Lung (tissue), 12 donors: ENCODE results near the gene MLN. TPM values are rescaled to one million over a fixed set of nuclear protein-coding genes. Genes with fewer than 3 reads are reported as not detected.

ENCODE experiments used
- ATAC-seq: fragments of 200-7000 bp; cut with Tn5 transposase; one replicate; pipeline ENCODE4 v1.9.1; 2020; ENCODE audit warnings: moderate number of reproducible peaks; ENCODE audit not compliant: insufficient read depth, low FRiP score
- DNase-seq, 3 donors: peaks; one replicate each; pipeline ENCODE4 v3.0.0-alpha.2; 2013 to 2017
- H3K27ac ChIP-seq, 2 donors: one replicate each; pipeline ENCODE4 v1.5.1; 2013; ENCODE audit warnings: mild to moderate bottlenecking in 2 of 2, moderate library complexity in 2 of 2, control low read depth in 1 of 2, inconsistent platforms in 1 of 2, low read depth in 1 of 2, low read length in 1 of 2
- H3K27me3 ChIP-seq, 3 donors: one replicate each; pipeline ENCODE4 v1.5.1; 2013; ENCODE audit warnings: low read length in 2 of 3; ENCODE audit not compliant: control insufficient read depth in 3 of 3, insufficient read depth in 3 of 3
- H3K36me3 ChIP-seq, 4 donors: one replicate each; pipeline ENCODE4 v1.5.1; 2013; ENCODE audit warnings: low read length in 4 of 4, mild to moderate bottlenecking in 1 of 4, moderate library complexity in 1 of 4; ENCODE audit not compliant: control insufficient read depth in 4 of 4, insufficient read depth in 4 of 4
- H3K4me1 ChIP-seq, 5 donors: one replicate each; pipeline ENCODE4 v1.5.1; 2013; ENCODE audit warnings: low read length in 5 of 5, mild to moderate bottlenecking in 2 of 5, moderate library complexity in 1 of 5; ENCODE audit not compliant: control insufficient read depth in 5 of 5, insufficient read depth in 5 of 5
- H3K4me3 ChIP-seq: one replicate; pipeline ENCODE4 v1.5.1; 2013; ENCODE audit warnings: mild to moderate bottlenecking, control low read depth, moderate library complexity
- H3K9ac ChIP-seq, 2 donors: one replicate each; pipeline ENCODE4 v1.5.1; 2013; ENCODE audit warnings: low read length in 2 of 2, control low read depth in 1 of 2; ENCODE audit not compliant: insufficient read depth in 1 of 2
- H3K9me3 ChIP-seq, 4 donors: one replicate each; pipeline ENCODE4 v1.5.1; 2013; ENCODE audit warnings: low read length in 3 of 4, mild to moderate bottlenecking in 1 of 4, moderate library complexity in 1 of 4; ENCODE audit not compliant: control insufficient read depth in 4 of 4, insufficient read depth in 3 of 4
- WGBS, 2 donors: extraction: QIAGEN DNeasy Blood & Tissue Kit; methylation state at CpG; one replicate each; pipeline ENCODE4 v1.1.7; 2013; 5-methylcytosine and 5-hydroxymethylcytosine counted together
- polyA plus RNA-seq, 2 donors: library from polyadenylated mRNA; stranded (reverse); fragments of 200-250 nt; gene quantifications; one replicate each; pipeline ENCODE4 v1.2.1, GENCODE V29; 2013
- total RNA-seq, 2 donors: library from RNA; depleted of rRNA in 1 of 2; stranded (reverse); fragments of >200 nt in 1 of 2; gene quantifications; one replicate each; pipeline ENCODE4 v1.2.1, GENCODE V29; 2014 to 2021
- TF ChIP-seq, protein P1 (sequence below): IDR thresholded peaks from 2 replicates; pipeline ENCODE4 v1.5.1; 2012; ENCODE audit warnings: mild to moderate bottlenecking; ENCODE audit errors: control extremely low read depth, extremely low read depth
- donor health status: control.
- donor health status: control.
- donor health status: Bipolar disorder and iron deficiency.
- donor health status: healthy.
- donor health status: DM: yes; HTN: yes; CAD: no.

MLN gene
- total and polyA plus RNA-seq, 4 donors: not detected

DNA sequence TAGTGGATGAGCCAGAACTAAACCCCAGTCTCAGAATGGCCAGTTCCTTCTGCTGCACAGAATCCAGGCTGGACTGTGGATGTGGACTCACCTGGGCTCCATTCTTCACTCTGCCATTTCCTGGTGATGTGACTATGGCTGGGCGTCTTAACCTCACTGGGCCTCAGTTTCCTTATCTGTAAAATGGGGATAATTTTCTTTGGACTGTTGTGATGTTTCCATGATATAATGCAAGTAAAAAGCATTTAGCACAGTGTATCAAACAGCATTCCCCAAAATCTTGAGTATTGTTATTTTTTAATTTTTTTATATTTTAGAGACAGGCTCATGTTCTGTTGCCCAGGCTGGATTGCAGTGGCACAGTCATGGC is 51.2 kb downstream of the MLN start:
- WGBS, 2 donors: 99 to 100% methylated on average over 1 of the region's 1 CpG
- no peak for ATAC-seq
- no peak for DNase-seq
- TF ChIP-seq, protein P1, sequence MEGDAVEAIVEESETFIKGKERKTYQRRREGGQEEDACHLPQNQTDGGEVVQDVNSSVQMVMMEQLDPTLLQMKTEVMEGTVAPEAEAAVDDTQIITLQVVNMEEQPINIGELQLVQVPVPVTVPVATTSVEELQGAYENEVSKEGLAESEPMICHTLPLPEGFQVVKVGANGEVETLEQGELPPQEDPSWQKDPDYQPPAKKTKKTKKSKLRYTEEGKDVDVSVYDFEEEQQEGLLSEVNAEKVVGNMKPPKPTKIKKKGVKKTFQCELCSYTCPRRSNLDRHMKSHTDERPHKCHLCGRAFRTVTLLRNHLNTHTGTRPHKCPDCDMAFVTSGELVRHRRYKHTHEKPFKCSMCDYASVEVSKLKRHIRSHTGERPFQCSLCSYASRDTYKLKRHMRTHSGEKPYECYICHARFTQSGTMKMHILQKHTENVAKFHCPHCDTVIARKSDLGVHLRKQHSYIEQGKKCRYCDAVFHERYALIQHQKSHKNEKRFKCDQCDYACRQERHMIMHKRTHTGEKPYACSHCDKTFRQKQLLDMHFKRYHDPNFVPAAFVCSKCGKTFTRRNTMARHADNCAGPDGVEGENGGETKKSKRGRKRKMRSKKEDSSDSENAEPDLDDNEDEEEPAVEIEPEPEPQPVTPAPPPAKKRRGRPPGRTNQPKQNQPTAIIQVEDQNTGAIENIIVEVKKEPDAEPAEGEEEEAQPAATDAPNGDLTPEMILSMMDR: no peak
- H3K27me3 ChIP-seq: no peaks in the 10 kb centered on the region
- H3K36me3 ChIP-seq: no peaks in the 10 kb centered on the region
- H3K9me3 ChIP-seq: no peaks in the 10 kb centered on the region
- H3K9ac ChIP-seq: no peak overlapping the region
- peaks cover 0 to 30% (median 18%) of the 10 kb centered on the region in 5 donors for H3K4me1 ChIP-seq
- no peak overlapping the region for H3K4me3 ChIP-seq
- H3K27ac ChIP-seq: no peak overlapping the region

DNA sequence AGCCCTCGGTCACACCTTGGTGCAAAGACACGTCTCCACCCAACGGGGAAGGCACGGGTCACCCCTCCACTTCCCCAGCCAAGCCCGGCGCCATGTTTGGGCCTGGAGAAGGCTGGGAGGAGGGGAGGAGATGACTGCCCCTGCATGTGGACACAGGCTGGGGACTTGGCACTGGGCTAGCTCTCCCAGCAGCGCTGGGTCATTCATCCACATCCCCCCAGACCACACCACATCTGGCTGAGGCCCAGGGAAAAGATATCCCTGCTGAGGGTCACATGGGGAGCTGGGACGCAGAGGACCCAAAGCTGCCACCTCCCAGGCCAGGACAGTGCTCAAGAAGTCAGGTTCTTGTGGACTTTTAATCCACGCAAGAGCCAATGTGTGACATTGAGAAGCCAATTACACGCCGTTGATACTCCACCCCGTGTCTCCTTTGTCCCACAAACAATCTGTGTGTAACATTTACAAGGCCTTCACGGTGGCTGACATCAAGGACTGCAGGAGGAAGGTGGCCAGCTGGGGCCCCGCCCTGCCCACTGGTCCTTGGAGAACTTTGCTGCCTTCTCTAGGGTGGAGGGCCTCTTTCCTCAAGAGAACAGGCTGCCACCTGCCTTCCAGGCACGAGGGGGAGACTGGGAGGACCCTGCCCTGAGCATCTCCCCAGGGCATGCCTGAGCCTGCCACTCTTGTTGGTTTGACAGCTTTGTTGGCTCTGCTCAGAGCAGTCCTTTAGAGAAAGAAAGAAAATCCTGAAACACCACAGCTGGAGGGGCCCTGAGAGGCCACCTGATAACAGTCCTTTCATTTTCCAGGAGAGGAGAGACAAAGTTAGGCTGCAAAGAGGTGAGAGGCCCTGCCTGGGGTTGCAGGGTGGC is 51.8 kb downstream of the MLN start:
- H3K9me3 ChIP-seq: no peaks in the 10 kb centered on the region
- ATAC-seq: no peak
- H3K9ac ChIP-seq: no peak overlapping the region
- TF ChIP-seq, protein P1: no peak
- no peaks in the 10 kb centered on the region for H3K36me3 ChIP-seq
- WGBS, 2 donors: 78 to 86% methylated on average over 15 of the region's 15 CpGs
- no peak overlapping the region for H3K4me3 ChIP-seq
- H3K27ac ChIP-seq: no peak overlapping the region
- DNase-seq: peak in 1 of 3 donors; percentile 50
- no peaks in the 10 kb centered on the region for H3K27me3 ChIP-seq
- H3K4me1 ChIP-seq: peaks cover 0 to 36% (median 21%) of the 10 kb centered on the region in 5 donors

DNA sequence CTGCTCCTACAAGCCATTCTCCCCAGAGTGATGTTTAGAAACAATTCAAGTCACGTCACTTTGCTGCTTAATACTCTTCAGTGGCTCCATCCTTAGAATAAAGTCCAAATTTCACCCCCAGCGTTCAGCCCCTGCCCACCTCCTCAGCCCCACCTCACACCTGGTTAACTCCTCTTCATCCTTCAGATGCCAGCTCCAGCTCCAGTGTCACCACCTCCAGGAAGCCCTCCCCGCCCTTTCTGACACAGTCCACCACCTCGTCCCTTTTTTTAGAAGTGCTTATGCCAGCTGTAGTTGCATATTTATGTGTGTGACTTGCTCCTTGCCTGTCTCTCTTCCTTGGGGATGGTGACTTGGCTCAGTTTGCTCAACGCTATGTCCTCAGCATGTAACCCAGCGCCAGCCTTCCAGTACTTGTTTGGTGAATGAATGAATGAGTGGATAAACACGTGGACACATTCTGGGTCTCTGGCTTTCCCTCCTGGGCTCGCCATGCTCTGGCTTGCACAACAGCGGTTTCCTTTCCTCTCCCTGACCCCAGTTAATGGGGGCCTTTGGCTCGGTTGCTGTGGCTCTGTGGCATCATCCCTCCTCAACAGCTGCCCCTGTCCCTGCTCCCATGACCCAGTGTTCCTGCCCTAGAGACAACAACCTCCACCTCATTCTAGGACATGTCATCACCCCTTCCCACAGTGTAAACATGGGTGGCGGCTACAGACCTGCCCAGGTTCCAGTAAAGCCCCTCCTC is 53.4 kb downstream of the MLN start:
- Histone ChIP-seq H3K4me1 (peaks cover 0 to 52% (median 24%) of the 10 kb centered on the region in 5 donors), H3K36me3 (no peaks in the 10 kb centered on the region), H3K27me3 (no peaks in the 10 kb centered on the region), H3K9ac (no peak overlapping the region), H3K27ac (peak overlapping the region in 1 of 2 donors; percentile 7), H3K4me3 (no peak overlapping the region), H3K9me3 (no peaks in the 10 kb centered on the region)
- 63% methylated on average over 11 of the region's 11 CpGs for WGBS, 2 donors
- ATAC-seq (peak; percentile 13), DNase-seq (peak in 2 of 3 donors; percentile 40 to 71)
- TF ChIP-seq, protein P1: no peak
